Measurements from ENCODE around the gene DNAJC5. TPM values are rescaled to one million over a fixed set of nuclear protein-coding genes. Genes with fewer than 3 reads are reported as not detected.

Gene DNAJC5
- total and polyA plus RNA-seq, 2 of the 8 experiments (the other 6 are each of a cell fraction or from before 2014, with no cell fraction given), result 19.2 to 31.2 TPM

DNA sequence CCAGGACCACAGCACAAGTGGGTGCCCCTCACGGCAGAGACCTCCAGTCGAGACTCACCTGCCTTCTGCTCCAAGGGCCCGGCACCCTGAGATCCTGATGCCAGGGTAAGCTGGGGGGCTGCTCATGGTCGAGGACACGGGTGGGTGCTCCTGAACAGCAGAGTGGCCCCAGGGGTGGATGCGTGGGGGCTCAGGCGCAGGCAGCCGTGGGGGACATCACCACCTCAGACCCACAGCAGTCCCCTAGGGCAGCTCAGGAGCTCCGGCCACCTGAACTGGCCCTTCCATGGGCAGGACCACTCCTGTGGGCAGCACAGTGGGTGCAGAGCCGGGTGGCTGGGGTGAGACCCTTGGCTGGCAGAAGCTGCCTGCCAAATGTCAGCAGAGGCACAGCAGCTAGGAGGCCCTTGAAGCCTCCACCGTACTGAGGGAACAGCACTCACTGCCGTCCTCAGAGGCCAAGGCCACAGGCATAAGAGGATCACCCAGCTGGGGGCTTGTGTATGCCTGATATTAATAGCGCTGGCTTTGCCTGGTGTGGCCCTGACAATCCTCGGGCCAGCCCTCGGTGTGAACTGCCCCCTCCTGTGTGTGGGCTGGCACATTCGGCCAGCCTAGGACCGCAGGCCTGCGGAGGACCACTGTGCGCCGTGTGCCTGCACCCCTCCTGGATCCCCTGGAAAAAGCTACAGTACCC, 55.9 kb downstream of the DNAJC5 start:
- POLR2A ChIA-PET (ENCODE audit: partially characterized antibody), result interaction anchor here (0.7 to 2.9 kb wide), 4 partner anchors 8 to 25 kb away, joined by 3 to 15 read pairs (median 6); no protein-coding TSS in a partner anchor
- Histone ChIP-seq H4K8ac (ENCODE audit: extremely low read depth, insufficient read depth, low read length) (no peak overlapping the region; the same call in 1 of the 2 replicates), H4K20me1 (replicated peaks in 1 of 2; ENCODE audit: control insufficient read depth in 1 of 2, insufficient read depth in 2 of 2, low read length in 2 of 2) (peaks cover 39 to 50% of the 10 kb centered on the region in 2 experiments), H4K5ac (ENCODE audit: insufficient read length, low read depth, low read length) (no peak overlapping the region), H2AFZ (ENCODE audit: low read length) (no peak overlapping the region), H3K4me2 (ENCODE audit: insufficient read depth in 1 of 2, low read depth in 2 of 2, low read length in 2 of 2) (no peak overlapping the region; a peak in 1 of 4 replicates), H3K9me3 (ENCODE audit: insufficient read depth in 2 of 2, low read depth in 1 of 2, low read length in 1 of 2) (no peaks in the 10 kb centered on the region), H3K27ac (ENCODE audit: low read depth, low read length) (no peak overlapping the region), H2BK15ac (ENCODE audit: low read length) (no peak overlapping the region), H2AK5ac (ENCODE audit: low read depth, low read length) (no peak overlapping the region), H3K56ac (replicated peaks; ENCODE audit: insufficient read length, low read depth, low read length) (no peak overlapping the region), H3K23ac (ENCODE audit: insufficient read length) (no peak overlapping the region), H3K36me3 (ENCODE audit: control insufficient read depth in 2 of 4, insufficient read depth in 4 of 4, low read length in 3 of 4) (peaks cover 0 to 2% (median 0%) of the 10 kb centered on the region in 4 experiments; a peak in 2 of 8 replicates), H2BK5ac (ENCODE audit: low read depth, low read length) (peak overlapping the region; percentile 75; the same call in 1 of the 2 replicates), H3K79me2 (ENCODE audit: control insufficient read depth in 1 of 2, insufficient read depth in 2 of 2, low read length in 2 of 2) (peaks cover 17 to 85% of the 10 kb centered on the region in 2 experiments; a peak in 3 of 4 replicates), H3K14ac (ENCODE audit: insufficient read length) (no peak overlapping the region), H3K4ac (replicated peaks; ENCODE audit: insufficient read length, low read depth, low read length) (no peak overlapping the region), H3K4me3 (ENCODE audit: extremely low read depth in 1 of 4, insufficient read depth in 2 of 4, low read depth in 3 of 4, low read length in 4 of 4) (no peak overlapping the region), H3K23me2 (ENCODE audit: low read depth, low read length) (peaks cover 4% of the 10 kb centered on the region; the same call in 1 of the 2 replicates), H3K18ac (ENCODE audit: extremely low read depth, low read length) (no peak overlapping the region), H3K27me3 (replicated peaks in 1 of 4; ENCODE audit: control insufficient read depth in 3 of 4, extremely low read depth in 1 of 4, insufficient read depth in 3 of 4, low read length in 3 of 4) (no peaks in the 10 kb centered on the region), H4K91ac (replicated peaks; ENCODE audit: insufficient read length, low read length) (no peak overlapping the region), H3K79me1 (ENCODE audit: low read depth, low read length) (peaks cover 39% of the 10 kb centered on the region), H2BK120ac (replicated peaks; ENCODE audit: low read depth, low read length) (no peak overlapping the region), H3K4me1 (replicated peaks in 1 of 4; ENCODE audit: control insufficient read depth in 3 of 4, insufficient read depth in 4 of 4, low read length in 3 of 4) (peaks cover 0 to 17% (median 15%) of the 10 kb centered on the region in 4 experiments; a peak in 6 of 7 replicates), H3K9ac (replicated peaks in 1 of 4; ENCODE audit: extremely low read depth in 1 of 4, low read depth in 3 of 4, low read length in 3 of 4) (no peak overlapping the region), H2BK12ac (ENCODE audit: low read depth, low read length) (no peak overlapping the region), H2BK20ac (ENCODE audit: low read length) (no peak overlapping the region)
- DNase-seq (ENCODE audit: low read depth in 1 of 2, low spot score in 2 of 2), result no peak
- WGBS, 2 experiments (ENCODE audit: extremely low coverage in 1 of 2, insufficient coverage in 1 of 2, insufficient read length in 1 of 2, insufficient replicate concordance in 2 of 2, low coverage in 1 of 2, low lambda C conversion rate in 2 of 2, missing lambda C conversion rate in 1 of 2), result 94% methylated on average over 16 of the region's 20 CpGs; no CpG with 5 or more reads in 1 of the 2 experiments
- CTCF ChIA-PET (ENCODE audit: partially characterized antibody), result interaction anchor here (0.9 to 2.6 kb wide), 8 partner anchors 8 to 89 kb away, joined by 3 to 13 read pairs (median 6); partner anchors contain the start of gene PRPF6
- FAIRE-seq, result no peak
- TF ChIP-seq, protein P1, sequence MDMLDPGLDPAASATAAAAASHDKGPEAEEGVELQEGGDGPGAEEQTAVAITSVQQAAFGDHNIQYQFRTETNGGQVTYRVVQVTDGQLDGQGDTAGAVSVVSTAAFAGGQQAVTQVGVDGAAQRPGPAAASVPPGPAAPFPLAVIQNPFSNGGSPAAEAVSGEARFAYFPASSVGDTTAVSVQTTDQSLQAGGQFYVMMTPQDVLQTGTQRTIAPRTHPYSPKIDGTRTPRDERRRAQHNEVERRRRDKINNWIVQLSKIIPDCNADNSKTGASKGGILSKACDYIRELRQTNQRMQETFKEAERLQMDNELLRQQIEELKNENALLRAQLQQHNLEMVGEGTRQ (IDR thresholded peaks at IDR 0.05; ENCODE audit: low read length), result no peak
- TF ChIP-seq CEBPB (IDR thresholded peaks at IDR 0.05; ENCODE audit: low read depth, low read length) (no peak), CREB1 (IDR thresholded peaks at IDR 0.05) (no peak), TAF1 (IDR thresholded peaks at IDR 0.05; ENCODE audit: low read depth, low read length) (no peak), RBBP5 (IDR thresholded peaks at IDR 0.05; ENCODE audit: borderline replicate concordance, low read depth, low read length) (no peak), KDM5A (IDR thresholded peaks at IDR 0.05; ENCODE audit: low read length) (no peak), POLR2AphosphoS5 (IDR thresholded peaks at IDR 0.05; ENCODE audit: low read depth, low read length) (no peak), GABPA (IDR thresholded peaks at IDR 0.05; ENCODE audit: borderline replicate concordance, insufficient read depth, low read length) (no peak), TCF12 (IDR thresholded peaks at IDR 0.05; ENCODE audit: low read depth, low read length) (no peak)
- TF ChIP-seq, protein P2, sequence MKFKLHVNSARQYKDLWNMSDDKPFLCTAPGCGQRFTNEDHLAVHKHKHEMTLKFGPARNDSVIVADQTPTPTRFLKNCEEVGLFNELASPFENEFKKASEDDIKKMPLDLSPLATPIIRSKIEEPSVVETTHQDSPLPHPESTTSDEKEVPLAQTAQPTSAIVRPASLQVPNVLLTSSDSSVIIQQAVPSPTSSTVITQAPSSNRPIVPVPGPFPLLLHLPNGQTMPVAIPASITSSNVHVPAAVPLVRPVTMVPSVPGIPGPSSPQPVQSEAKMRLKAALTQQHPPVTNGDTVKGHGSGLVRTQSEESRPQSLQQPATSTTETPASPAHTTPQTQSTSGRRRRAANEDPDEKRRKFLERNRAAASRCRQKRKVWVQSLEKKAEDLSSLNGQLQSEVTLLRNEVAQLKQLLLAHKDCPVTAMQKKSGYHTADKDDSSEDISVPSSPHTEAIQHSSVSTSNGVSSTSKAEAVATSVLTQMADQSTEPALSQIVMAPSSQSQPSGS (IDR thresholded peaks at IDR 0.05; ENCODE audit: low read length), result no peak

Measured in H1 (cell line).